OCI-M2 (cell line): Measurements from ENCODE around the gene AKAP17A.
"Not testable (repeated sequence)": the region's sequence is repeated elsewhere in the genome, so short reads cannot be mapped to it uniquely, and the experiment has no call there.

ENCODE experiments used
- DNase-seq: peaks from one replicate; lab custom pipeline; 2025; ENCODE audit not compliant: unreplicated experiment; lab: John Stamatoyannopoulos, UW

AKAP17A gene

GRCh38 chrX:1601051-1601767, 9.8 kb downstream of the AKAP17A start:
- DNase-seq = no peak

GRCh38 chrX:1601768-1602085, 10.3 kb downstream of the AKAP17A start:
- no peak for DNase-seq

- no peak for DNase-seq
Measured at GRCh38 chrX:1602299-1602698, 10.9 kb downstream of the AKAP17A start.

- no peak for DNase-seq
Measured at GRCh38 chrX:1606496-1606895, 15.1 kb downstream of the AKAP17A start.

- no peak for DNase-seq
Measured at GRCh38 chrX:1609311-1609710, 17.9 kb downstream of the AKAP17A start.

GRCh38 chrX:1609762-1610161, 18.4 kb downstream of the AKAP17A start:
- no peak for DNase-seq

GRCh38 chrX:1610166-1610565, 18.8 kb downstream of the AKAP17A start:
- no peak for DNase-seq

GRCh38 chrX:1610736-1611135, 19.3 kb downstream of the AKAP17A start:
- no peak for DNase-seq

GRCh38 chrX:1612641-1613286, 21.4 kb downstream of the AKAP17A start:
- no peak for DNase-seq

- no peak for DNase-seq
Measured at GRCh38 chrX:1614927-1615326, 23.5 kb downstream of the AKAP17A start, which contains the start of gene ASMT. TSS of gene ASMT (plus strand) at chrX:1615059. CDS start at chrX:1615200, 141 bp downstream.

- no peak for DNase-seq
Measured at GRCh38 chrX:1618689-1619088, 27.3 kb downstream of the AKAP17A start.

GRCh38 chrX:1623691-1624090, 32.3 kb downstream of the AKAP17A start:
- DNase-seq = no peak

GRCh38 chrX:1624158-1624860, 32.9 kb downstream of the AKAP17A start:
- DNase-seq = not testable (repeated sequence)

GRCh38 chrX:1624861-1625215, 33.4 kb downstream of the AKAP17A start:
- DNase-seq = not testable (repeated sequence)

- DNase-seq = no peak
Measured at GRCh38 chrX:1629244-1629643, 37.8 kb downstream of the AKAP17A start.

- no peak for DNase-seq
Measured at GRCh38 chrX:1646009-1646408, 54.6 kb downstream of the AKAP17A start.

GRCh38 chrX:1649621-1650020, 58.2 kb downstream of the AKAP17A start:
- DNase-seq = no peak
